HUDEP-2 (cell line): ENCODE data around the gene POLR2E.
A peak's percentile ranks its signal among the peaks of the same experiment; 100 is the strongest.
"Not testable (repeated sequence)": the region's sequence is repeated elsewhere in the genome, so short reads cannot be mapped to it uniquely, and the experiment has no call there.

Experiments used
- DNase-seq, 76 experiments: peaks; one replicate each; lab custom pipeline; 2025; ENCODE audit not compliant: unreplicated experiment in 76 of 76; lab: John Stamatoyannopoulos, UW

Gene POLR2E

DNA sequence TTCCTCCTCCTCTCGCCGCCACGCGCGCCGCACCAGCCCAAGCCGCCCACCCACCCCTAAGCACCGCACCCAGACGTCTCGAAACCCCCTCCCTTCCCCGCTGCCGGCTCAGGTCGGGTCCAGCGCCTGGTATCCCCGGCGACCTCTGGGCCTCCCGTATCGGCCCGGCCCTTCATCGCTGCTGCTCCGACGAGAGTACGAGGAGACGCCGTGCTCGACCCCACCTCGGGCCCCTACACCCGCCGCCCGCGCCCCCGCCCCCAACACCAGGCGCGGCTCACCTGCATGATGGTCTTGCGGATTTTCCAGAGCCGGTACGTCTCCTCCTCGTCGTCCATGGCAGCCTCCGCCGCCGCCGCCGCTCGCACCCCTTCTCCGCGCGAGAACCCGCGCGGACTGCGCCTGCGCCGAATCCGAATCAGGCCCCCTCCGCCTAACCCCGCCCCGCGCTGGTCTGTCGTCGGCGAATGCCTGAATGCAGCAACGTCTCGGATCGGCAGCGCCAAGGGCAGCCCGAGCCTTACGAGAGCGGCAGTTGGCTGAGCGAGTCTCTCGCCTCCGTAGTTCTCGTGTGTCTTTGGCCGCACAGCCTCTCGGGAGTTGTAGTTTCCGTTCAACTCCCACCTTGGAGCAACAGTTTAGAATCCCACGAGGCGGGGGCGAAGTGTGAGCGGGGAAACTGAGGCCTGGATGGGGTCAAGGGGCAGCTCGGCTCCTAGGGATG, at the start of gene POLR2E:
Gene POLR2E (minus strand): TSS at position 398 of the 724 bp plus-strand sequence. CDS start 60 bp downstream, at position 338.
- peak; percentile 64 to 100 (median 99) for DNase-seq

DNA sequence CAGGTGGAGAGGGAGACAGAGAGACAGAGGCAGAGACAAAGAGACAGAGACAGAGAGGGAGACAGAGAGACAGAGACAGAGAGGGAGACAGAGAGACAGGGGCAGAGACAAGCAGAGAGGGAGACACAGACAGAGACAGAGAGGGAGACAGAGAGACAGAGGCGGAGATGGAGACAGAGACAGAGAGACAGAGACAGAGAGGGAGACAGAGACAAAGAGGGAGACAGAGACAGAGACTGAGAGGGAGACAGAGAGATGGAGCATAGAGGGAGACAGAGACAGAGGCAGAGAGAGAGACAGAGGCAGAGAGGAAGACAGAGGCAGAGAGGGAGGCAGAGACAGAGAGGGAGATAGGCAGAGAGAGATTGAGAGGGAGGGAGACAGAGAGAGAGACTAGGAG, 49.6 kb upstream of the POLR2E start:
- DNase-seq = no peak

DNA sequence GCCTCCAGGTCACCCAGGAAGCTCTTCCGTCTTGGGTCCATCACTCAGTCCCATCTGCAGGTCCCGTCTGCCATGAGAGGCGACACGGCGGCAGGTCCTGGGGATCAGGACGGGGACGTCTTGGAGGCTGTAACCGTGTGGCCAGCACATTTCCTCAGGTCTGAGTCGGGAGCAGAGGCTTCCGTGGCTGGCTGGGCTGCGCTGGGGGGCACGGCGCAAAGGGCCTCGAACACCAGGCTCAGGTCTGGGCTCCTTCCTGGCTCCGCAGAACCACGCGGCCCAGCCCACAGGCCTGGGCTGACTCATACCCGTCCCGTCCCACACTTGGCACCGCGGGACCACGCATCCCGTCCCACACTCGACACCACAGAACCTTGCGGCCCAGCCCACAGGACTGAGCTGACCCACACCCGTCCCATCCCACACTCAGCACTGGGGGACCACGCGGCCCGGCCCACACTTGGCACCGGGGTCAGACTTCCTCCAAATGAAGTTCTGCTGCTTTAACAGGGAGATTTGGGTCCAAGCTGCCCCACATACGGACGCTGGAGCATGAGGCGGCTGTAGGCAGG, 48.7 kb upstream of the POLR2E start:
- DNase-seq = no peak

DNA sequence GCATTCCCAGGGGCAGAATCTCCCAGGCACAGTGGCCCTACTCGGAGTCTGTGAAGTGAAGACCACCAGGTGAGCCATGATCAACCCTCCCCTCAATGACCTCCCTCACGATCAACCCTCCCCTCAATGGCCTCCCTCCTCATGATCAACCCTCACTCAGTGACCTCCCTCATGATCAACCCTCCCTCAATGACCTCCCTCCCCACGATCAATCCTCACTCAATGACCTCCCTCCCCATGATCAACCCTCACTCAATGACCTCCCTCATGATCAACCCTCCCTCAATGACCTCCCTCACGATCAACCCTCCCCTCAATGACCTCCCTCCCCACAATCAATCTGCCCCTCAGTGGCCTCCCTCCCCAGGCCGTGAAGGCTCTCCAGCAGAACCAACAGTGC, 46.8 kb upstream of the POLR2E start:
- no peak for DNase-seq

DNA sequence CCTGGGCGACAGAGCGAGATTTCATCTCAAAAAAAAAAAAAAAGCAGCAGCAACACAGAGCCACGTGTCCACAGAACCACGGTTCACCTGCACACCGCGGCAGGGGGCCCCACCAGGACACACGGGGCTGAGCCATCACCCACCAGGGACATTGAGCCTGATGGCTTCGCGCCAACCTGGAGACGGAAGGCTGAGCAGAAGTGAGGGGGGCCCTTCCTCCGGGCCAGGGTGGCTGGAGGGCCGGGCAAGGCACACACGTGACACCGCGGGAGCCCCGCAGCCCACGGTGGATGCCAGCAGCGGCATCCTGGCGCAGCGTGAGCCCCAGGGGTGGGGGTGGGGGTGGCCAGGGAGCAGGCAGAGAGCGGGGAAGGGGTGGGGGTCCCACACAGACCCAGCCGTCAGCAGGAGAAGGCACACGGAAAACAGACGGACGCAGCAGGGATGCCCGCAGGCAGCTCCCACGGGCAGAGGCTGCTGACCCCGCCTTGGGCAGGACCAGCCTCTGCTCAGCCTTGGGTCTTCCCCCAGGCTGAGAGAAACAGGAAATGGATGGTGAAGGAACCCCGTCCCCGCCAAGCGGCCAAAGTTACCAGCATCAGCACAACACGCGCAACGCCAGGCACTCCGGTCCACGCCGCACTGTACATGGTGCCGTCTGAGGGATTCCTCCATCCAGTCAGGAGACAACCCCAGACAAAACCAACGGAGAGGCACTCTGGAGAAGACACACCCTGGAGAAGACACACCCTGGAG, 45.3 kb upstream of the POLR2E start:
- DNase-seq = no peak

DNA sequence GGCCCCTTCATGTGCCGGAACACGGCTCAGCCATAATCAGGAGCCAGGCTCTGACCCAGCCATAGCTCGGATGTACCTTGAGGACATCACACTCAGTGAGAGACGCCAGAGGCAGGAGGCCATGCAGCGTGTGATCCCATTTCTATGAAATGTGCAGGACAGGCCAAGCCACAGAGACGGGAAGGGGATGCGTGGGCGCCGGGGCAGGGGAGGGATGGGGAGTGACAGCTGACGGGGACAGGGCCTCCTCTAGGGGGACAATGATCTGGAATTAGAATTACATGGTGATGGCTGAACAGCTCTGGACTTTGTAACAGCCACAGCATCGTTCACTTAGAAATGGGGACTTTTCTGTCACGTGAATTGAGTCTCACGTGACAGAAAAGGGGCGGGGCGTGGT, 44.0 kb upstream of the POLR2E start:
- no peak for DNase-seq

DNA sequence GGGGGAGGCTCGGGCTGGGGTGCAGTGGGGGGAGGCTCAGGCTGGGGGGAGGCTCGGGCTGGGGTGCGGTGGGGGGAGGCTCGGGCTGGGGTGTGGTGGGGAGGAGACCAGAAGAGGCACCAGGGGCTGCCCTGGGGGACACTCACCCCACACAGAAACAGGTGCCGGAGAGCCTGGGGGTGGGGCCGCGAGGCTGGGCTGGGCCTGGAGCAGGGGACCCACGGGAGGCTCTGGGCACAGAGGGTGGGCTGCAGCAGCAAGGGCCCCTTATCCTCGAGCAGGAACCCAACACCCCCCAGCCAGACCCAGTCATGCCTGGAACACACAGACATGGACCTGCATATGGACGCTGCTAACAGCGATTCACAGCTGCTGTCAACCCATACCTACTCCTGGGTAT, 42.9 kb upstream of the POLR2E start:
- DNase-seq = no peak

DNA sequence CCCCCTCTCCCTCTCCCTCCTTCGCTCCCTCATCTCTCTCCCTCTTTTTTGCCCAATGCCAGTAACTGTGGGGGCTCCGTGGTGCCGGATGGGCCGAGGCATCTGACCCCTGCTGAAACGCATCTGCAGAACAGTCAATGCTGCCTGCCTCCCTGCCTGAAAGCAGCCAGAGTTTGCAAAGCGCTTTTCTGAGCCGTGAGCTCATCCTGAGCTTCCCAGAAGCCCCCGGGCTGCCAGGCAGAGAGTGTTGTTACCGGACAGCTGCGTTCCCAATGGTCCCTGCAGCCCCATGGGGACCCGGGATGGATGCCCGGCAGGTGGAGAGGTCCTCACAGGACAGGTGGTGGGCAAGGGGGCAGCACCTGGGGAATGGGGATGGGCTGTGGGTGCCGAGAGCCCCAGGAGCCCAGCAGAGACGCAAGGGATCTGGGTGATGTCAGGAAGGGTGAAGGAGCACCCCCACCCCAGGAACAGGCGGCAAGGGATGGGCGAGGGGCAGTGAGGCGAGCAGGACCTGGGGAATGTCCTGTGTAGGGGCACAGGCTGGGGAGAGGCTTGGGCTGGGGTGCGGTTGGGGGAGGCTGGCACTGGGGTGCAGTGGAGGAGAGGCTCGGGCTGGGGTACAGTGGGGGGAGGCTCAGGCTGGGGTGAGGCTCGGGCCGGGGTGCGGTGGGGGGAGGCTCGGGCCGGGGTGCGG, 41.6 kb upstream of the POLR2E start:
- no peak for DNase-seq

DNA sequence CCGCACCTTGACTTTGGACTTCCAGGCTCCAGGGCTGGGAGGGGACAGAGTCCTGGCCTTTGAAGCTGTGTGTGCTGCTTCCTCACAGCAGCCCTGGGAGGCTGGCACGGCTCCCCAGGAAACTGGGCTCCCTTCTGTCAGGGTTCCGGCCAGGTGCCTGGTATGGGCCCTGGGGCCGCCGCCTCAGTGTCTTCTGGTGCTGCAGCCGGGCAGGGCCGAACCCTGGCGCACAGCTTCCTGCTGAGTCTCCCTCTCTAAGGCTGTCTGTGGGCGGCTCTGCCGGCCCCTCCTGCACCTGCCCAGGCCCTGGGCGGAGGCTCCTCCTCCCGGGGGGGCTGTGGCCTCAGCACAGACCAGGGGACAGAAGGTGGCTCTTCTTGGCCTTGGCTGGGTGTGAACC, 41.0 kb upstream of the POLR2E start:
- DNase-seq = no peak

DNA sequence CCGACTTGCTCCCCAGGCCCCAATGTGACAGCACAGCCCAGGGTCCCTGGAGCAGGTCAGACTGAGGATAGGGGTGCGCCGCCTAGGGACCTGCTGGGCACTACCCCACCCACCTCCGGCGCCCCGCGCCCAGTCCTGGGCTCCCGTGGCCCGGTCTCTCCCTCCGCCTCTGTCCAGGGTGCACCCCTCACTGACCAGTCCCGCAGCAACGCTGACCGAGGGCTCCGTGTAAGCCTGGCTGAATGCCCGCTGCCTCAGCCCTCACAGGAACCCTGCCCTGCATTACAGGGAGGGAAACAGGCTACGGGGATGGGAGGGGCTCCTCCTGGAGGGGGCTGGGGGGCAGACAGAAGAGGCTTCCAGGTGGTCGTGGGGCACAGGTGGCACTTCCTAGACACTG, 40.3 kb upstream of the POLR2E start:
- DNase-seq = no peak

DNA sequence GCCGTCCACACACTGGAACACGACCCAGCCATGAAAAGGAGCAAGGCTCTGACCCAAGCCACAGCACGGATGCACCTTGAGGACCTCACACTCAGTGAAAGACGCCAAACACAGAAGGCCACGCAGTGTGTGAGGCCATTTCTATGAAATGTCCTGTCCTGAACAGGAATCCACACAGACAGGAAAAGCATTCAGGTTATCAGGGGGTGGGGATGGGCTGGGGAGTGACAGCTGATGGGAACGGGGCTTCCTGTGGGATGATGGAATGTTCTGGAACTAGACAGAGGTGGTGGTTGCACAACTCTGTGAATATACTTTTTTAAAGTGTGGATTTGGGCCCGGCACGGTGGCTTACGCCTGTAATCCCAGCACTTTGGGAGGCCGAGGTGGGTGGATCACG, 39.3 kb upstream of the POLR2E start:
- no peak for DNase-seq

DNA sequence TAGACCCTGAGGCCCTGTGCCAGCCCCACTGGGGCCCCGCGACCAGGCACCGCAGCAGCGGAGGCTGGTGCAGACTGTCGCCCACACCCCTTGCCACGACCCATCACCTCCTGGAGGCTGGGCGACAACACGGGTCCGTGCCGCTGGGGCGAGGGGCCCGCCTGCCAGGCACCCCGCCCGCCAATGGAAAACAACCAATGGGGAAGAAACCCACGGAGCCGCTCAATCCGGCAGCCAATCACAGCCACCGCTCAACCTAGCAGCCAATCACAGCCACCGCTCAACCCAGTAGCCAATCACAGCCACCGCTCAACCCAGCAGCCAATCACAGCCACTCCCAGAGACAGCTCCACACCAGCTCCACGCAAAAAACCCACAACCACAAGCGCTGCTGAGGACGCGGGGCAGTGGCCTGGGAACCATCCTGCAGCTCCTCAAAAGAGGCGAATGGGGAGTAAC, 38.3 kb upstream of the POLR2E start:
- DNase-seq = peak in 4 of 76 experiments; percentile 18 to 27 (median 25)

DNA sequence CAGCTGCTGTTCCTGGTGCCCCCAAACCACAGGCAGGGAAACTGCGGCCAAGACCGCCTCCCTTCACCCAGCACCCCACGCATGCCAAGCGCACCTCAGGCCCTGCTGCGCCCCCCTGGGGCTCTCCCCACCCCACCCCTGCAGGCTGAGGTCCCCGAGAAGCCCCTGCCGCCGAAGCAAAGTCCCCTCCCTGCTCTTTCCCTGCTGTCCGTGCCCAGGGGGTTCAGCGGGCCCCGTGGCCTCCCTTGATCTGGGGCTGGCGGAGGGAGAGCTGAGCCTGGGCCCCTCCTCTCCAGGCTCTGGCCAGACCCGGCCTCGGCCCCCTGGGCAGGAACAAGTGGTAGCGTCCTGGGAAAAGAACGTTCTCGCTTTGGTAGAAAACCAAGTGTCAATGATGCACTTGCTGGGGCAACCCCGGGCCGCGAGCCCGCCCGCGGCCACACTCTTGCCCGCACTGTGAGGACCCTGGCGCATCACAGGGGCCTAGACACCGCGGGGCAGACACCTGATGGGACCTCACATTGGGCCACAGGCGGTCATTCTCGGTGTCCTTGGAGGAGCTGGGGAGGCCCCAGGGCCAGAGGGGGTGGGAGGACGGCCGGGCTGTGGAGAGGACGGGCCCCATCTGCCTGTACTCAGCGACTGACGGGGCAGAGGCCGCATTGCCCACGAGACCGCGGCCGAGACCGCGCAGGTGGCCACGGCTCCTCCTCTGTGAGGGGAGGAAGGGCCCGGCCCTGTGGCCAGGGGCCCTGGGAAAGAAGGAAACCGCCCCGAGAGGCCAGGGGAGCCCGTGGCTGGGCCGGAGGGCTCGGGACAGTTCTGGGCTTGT, 37.6 kb upstream of the POLR2E start:
- DNase-seq = no peak

DNA sequence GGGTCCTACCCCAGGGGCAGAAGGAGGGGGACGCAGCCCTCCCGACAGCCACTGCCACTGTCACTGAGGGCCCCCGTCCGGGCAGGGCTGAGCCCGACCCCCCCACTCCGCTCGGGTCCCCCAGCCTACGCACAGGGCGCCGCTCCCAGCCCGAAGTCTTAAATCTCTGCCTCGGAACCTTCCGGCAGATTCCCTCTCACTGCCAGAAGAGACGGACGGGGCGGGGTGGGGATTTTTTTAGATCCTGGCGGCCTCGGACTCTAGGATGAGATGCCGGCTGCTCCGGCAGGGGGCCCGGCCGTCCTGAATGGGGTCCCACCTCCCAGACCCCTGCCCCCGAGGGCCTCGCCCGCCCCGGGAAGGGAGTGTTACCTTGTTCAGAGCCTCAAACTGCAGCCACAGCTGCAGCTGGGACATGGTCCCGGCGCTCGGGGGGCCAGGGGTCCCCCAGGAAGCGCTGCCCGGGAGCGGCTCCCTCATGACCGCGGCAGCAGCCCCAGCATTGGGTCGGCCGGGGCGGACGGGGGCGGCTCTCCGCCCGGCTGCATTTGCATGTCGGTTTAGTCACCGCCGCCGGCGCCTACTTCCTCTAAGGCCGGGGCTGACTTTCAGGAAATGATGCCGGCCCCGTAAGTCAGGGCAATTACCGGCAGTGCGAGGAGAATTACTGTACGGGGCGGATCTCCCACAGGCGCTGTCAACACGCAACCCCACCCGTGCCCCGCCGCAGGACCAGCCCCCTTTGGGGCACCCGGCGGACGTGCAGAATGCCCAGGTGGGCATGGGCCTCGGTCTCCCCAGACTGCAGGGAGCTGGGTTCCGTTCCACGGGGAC, 36.8 kb upstream of the POLR2E start:
- peak in 50 of 76 experiments; percentile 12 to 69 (median 46) for DNase-seq

DNA sequence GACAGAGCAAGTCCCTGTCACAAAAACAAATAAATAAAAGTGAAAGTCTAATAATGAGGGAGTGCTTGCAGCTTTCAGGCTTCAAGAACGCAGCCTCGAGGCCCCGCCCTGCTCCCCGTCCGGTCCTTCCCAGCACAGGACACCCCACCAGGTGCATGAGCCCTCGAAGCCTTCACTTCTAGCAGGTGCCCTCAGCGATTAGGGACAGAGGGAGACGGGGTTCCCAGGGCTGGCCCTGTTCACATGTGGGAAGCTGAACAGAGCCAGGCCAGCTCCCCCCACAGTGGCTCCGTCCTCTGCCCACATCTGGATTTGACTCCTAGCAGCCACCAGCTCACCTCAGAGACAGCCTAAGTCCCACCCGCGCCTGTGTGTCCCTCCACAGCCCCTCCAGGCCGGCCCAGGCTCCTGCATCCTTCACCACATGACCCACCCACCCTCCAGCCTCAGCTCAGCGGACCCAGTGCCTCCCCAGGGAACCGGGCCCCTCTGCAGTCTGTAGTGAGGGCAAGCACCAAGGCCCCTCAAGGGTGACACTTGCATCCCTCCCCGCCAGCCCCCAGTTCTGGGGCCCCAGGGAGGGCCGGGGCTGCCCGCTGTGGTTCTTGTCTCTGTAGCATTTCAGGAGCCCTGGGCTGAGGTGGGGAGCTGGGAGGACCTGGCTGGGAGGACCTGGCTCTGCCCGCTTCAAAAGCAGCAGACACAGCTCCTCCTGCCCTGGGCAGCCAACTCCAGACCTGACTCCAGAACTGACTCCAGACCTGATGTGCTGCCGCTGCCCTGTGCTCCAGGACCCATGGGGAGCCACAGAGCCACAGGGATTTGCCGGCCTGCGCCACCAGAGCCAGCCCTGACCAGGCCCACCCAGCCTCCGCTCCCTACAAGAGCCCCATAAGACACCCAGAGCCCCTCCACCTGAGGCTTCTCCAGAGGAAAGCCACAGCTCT, 35.9 kb upstream of the POLR2E start:
- DNase-seq = no peak

DNA sequence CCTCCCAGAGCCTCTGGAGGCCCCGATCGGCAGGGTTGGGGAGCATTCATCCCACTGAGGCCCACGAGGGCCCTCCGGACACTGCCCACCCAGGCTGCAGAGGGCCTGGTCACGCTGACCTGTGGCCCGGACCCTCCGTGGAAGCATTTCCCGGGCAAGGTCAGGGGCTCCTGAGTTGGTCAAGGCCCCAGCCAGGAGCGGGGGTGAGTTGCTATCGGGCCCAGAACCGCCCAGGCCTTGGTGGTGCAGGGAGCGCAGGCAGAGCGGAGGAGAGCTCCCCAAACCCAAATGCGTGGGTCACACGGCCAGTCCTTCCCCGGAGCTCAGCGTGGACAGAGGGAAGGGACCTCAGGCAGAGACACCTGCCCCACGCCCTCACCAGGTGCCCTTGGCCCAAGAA, 34.4 kb upstream of the POLR2E start:
- DNase-seq = no peak

DNA sequence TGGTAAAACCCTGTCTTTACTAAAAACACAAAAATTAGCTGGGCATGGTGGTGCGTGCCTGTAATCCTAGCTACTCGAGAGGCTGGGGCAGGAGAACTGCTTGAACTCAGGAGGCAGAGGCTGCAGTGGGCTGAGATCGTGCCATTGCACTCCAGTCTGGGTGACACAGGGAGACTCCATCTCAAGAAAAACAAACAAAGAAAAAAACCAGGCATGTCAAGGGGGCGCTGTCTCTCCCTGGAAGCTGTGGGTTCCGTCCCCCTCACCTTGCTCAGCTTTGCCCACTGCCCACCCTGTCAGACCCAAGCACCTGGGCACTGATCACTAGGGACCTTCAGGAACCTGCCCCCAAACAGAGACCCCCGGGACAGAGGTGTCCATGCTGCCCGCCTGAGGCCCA, 33.9 kb upstream of the POLR2E start:
- not testable (repeated sequence) for DNase-seq

DNA sequence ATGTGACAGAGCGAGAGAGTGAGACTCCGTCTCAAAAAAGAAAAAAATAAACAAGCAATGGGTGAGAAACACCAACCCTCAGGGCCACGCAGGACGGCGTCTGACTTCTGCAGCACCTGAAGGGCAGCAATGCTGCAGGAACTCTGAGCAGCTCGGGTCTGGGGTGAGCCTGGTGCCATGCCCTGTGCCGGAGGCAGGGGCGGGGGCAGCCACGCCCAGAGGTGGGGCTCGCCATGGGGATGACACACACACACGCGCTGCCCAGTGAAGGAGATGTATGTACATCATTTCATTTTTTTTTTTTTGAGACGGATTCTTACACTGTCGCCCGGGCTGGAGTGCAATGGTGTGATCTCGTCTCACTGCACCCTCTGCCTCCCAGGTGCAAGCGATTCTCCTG, 32.9 kb upstream of the POLR2E start:
- DNase-seq = peak in 35 of 76 experiments; percentile 4 to 62 (median 35)
